Loucy (cell line): ENCODE data around the gene CAPN7.

Experiments used
- H2AFZ ChIP-seq: fragments of 200-600 bp; sonication (generic); 2 replicates; pipeline ENCODE4 v1.6.0; 2016; ENCODE audit warnings: antibody characterized with exemption, mild to moderate bottlenecking, low read length, moderate library complexity
- H3F3A ChIP-seq: fragments of 200-600 bp; 2 replicates; pipeline ENCODE4 v1.6.0; 2016; ENCODE audit warnings: antibody characterized with exemption, low read depth, mild to moderate bottlenecking
- H3K27me3 ChIP-seq: fragments of 200-600 bp; sonication (generic); 2 replicates; pipeline ENCODE4 v1.6.1; 2014; ENCODE audit warnings: low read length, mild to moderate bottlenecking; ENCODE audit not compliant: insufficient read depth, poor library complexity, severe bottlenecking
- H3K36me3 ChIP-seq: fragments of 200-600 bp; sonication (generic); 2 replicates; pipeline ENCODE4 v1.6.1; 2016; ENCODE audit warnings: low read length; ENCODE audit not compliant: insufficient read depth
- H3K4me1 ChIP-seq: fragments of 200-600 bp; sonication (generic); 2 replicates; pipeline ENCODE4 v1.5.1; 2014; ENCODE audit warnings: low read length, mild to moderate bottlenecking; ENCODE audit not compliant: insufficient read depth, poor library complexity, severe bottlenecking
- H3K4me2 ChIP-seq: fragments of 200-600 bp; sonication (generic); 2 replicates; pipeline ENCODE4 v1.6.0; 2014; ENCODE audit warnings: antibody characterized with exemption, low read length, low read depth, mild to moderate bottlenecking; ENCODE audit not compliant: poor library complexity, severe bottlenecking
- H3K4me3 ChIP-seq: fragments of 200-600 bp; sonication (generic); 2 replicates; pipeline ENCODE4 v1.5.1; 2014; ENCODE audit warnings: low read length, mild to moderate bottlenecking, mixed read lengths; ENCODE audit not compliant: poor library complexity, severe bottlenecking
- H3K79me2 ChIP-seq: fragments of 200-600 bp; sonication (generic); 2 replicates; pipeline ENCODE4 v1.6.1; 2014; ENCODE audit warnings: low read length; ENCODE audit not compliant: insufficient read depth
- H3K9ac ChIP-seq: fragments of 200-600 bp; sonication (generic); 2 replicates; pipeline ENCODE4 v1.6.0; 2014; ENCODE audit warnings: mild to moderate bottlenecking, low read depth, low read length, moderate library complexity; ENCODE audit not compliant: poor library complexity, severe bottlenecking
- H3K9me2 ChIP-seq: fragments of 200-600 bp; sonication (generic); replicated peaks from 2 replicates; pipeline ENCODE4 v1.6.1; 2016; ENCODE audit warnings: low read depth, low read length, mixed read lengths
- H3K9me3 ChIP-seq: fragments of 200-600 bp; sonication (generic); 2 replicates; pipeline ENCODE4 v1.6.1; 2014; ENCODE audit warnings: mild to moderate bottlenecking, antibody characterized with exemption, low read length, low read depth; ENCODE audit not compliant: insufficient read depth
- H4K20me1 ChIP-seq: fragments of 200-600 bp; sonication (generic); 2 replicates; pipeline ENCODE4 v1.6.0; 2014; ENCODE audit warnings: antibody characterized with exemption, low read length, mild to moderate bottlenecking; ENCODE audit not compliant: insufficient read depth, poor library complexity, severe bottlenecking
- CTCF ChIP-seq: fragments of 200-600 bp; sonication (generic); conservative IDR thresholded peaks from 2 replicates; pipeline ENCODE4 v1.5.1; 2014; ENCODE audit warnings: mild to moderate bottlenecking, antibody characterized with exemption, low read length
- EZH2phosphoT487 ChIP-seq: fragments of 200-600 bp; IDR thresholded peaks from 2 replicates; pipeline ENCODE4 v1.6.1; 2018; ENCODE audit warnings: antibody characterized with exemption, mild to moderate bottlenecking, moderate library complexity, borderline replicate concordance

Gene CAPN7

DNA sequence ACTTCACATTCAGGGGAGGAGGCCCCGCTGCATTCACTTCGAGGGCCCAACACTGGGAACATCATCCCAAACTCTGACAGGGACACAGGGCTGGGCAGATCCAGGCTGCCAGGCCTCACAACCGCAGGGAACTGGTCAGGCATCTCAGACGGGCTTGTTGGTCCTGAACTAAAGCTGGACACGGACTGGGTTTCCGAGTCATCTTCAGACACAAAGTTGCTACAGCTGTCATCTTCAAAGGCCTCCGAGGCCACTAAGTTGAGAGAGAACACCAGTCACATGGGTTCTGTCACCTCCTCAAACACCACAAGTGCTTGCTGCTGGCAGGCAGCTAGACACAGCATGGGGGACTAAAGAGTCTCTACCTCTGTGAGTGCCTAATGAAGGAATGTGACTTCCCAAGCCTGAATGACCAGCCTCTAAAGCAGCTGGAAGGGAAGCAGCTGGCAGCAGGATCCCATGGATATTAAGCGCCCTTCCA, 50.9 kb downstream of the CAPN7 start:
- H3K27me3 ChIP-seq = no peaks in the 10 kb centered on the region
- H3K79me2 ChIP-seq = no peaks in the 10 kb centered on the region
- TF ChIP-seq EZH2phosphoT487 (no peak), CTCF (no peak)
- H4K20me1 ChIP-seq = peaks cover 3% of the 10 kb centered on the region
- no peaks in the 10 kb centered on the region for H3K4me1 ChIP-seq
- H3F3A ChIP-seq = no peaks in the 10 kb centered on the region
- no peaks in the 10 kb centered on the region for H3K9me3 ChIP-seq
- H3K9ac ChIP-seq = no peak overlapping the region
- H2AFZ ChIP-seq = no peak overlapping the region
- peaks cover 99% of the 10 kb centered on the region for H3K36me3 ChIP-seq
- no peaks in the 10 kb centered on the region for H3K9me2 ChIP-seq
- H3K4me2 ChIP-seq = no peak overlapping the region
- no peak overlapping the region for H3K4me3 ChIP-seq

DNA sequence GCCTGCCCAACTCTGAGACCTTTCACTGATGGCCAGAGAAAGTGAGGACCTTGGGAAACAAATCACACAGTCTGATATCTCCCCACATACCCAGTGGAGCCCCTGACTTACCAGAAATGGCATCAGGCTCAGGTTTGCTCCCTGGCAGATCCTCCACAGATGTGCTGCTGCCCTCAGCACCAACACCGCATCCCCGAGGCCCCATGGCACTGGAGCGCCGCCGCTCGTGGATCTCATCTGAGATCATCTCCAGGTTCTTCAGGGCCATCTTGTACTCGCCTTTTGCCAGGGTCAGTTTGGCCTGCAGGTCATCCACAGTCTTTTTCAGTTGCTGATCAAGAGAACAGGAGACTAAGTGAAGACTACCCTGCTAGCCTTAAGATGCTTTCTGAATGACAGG, 52.7 kb downstream of the CAPN7 start:
- no peak overlapping the region for H2AFZ ChIP-seq
- H3K36me3 ChIP-seq = peaks cover 83% of the 10 kb centered on the region
- H3K27me3 ChIP-seq = no peaks in the 10 kb centered on the region
- H3K9me3 ChIP-seq = no peaks in the 10 kb centered on the region
- H3K9ac ChIP-seq = no peak overlapping the region
- H4K20me1 ChIP-seq = peaks cover under 1% of the 10 kb centered on the region
- no peak overlapping the region for H3K4me2 ChIP-seq
- H3F3A ChIP-seq = no peaks in the 10 kb centered on the region
- H3K4me3 ChIP-seq = no peak overlapping the region
- H3K79me2 ChIP-seq = no peaks in the 10 kb centered on the region; the same call in 1 of the 2 replicates
- TF ChIP-seq CTCF = no peak
- TF ChIP-seq EZH2phosphoT487 = no peak
- H3K9me2 ChIP-seq = no peaks in the 10 kb centered on the region
- H3K4me1 ChIP-seq = no peaks in the 10 kb centered on the region

- Histone ChIP-seq H2AFZ (no peak overlapping the region), H3K9me2 (no peaks in the 10 kb centered on the region), H3K27me3 (no peaks in the 10 kb centered on the region), H3K4me1 (peaks cover 8% of the 10 kb centered on the region), H4K20me1 (no peaks in the 10 kb centered on the region), H3F3A (no peaks in the 10 kb centered on the region), H3K4me3 (no peak overlapping the region), H3K9ac (no peak overlapping the region), H3K4me2 (no peak overlapping the region), H3K36me3 (peaks cover 66% of the 10 kb centered on the region), H3K79me2 (no peaks in the 10 kb centered on the region; the same call in 1 of the 2 replicates), H3K9me3 (no peaks in the 10 kb centered on the region)
- TF ChIP-seq CTCF = no peak
- no peak for TF ChIP-seq EZH2phosphoT487
Measured at GRCh38 chr3:15260531-15260930, 54.5 kb downstream of the CAPN7 start.
